Hypothalamus (tissue), 51 donors: ENCODE data around the gene TTC28.
A peak's percentile ranks its signal among the peaks of the same experiment; 100 is the strongest.
"Not testable (repeated sequence)": the region's sequence is repeated elsewhere in the genome, so short reads cannot be mapped to it uniquely, and the experiment has no call there.

Experiments
- DNase-seq, 51 donors: peaks; one replicate each; lab custom pipeline; 2025; lab: John Stamatoyannopoulos, UW

TTC28 gene

GRCh38 chr22:28608546-28608945 lies 71.1 kb downstream of the TTC28 start:
- no peak for DNase-seq

GRCh38 chr22:28607795-28608194 lies 71.8 kb downstream of the TTC28 start:
- DNase-seq: no peak

- DNase-seq: no peak
Measured at GRCh38 chr22:28604966-28605761, 74.5 kb downstream of the TTC28 start.

- no peak for DNase-seq
Measured at GRCh38 chr22:28601915-28602314, 77.7 kb downstream of the TTC28 start.

- DNase-seq: peak in 2 of 51 donors; percentile 6 to 60
Measured at GRCh38 chr22:28600546-28601143, 79.0 kb downstream of the TTC28 start.

GRCh38 chr22:28599693-28600092 lies 79.9 kb downstream of the TTC28 start:
- no peak for DNase-seq

GRCh38 chr22:28597665-28598064 lies 82.0 kb downstream of the TTC28 start:
- DNase-seq: no peak

GRCh38 chr22:28594797-28595462 lies 84.7 kb downstream of the TTC28 start:
- peak in 2 of 51 donors; percentile 8 to 70 for DNase-seq

- DNase-seq: no peak
Measured at GRCh38 chr22:28594076-28594796, 85.4 kb downstream of the TTC28 start.

GRCh38 chr22:28593299-28593698 lies 86.3 kb downstream of the TTC28 start:
- DNase-seq: no peak

GRCh38 chr22:28589102-28589750 lies 90.4 kb downstream of the TTC28 start:
- no peak for DNase-seq

- DNase-seq: no peak
Measured at GRCh38 chr22:28585324-28585723, 94.3 kb downstream of the TTC28 start.

- DNase-seq: peak in 1 of 51 donors; percentile 9
Measured at GRCh38 chr22:28582806-28583205, 96.8 kb downstream of the TTC28 start.

GRCh38 chr22:28581016-28581415 lies 98.6 kb downstream of the TTC28 start:
- no peak for DNase-seq

- DNase-seq: no peak
Measured at GRCh38 chr22:28576162-28576561, 103.5 kb downstream of the TTC28 start.

- DNase-seq: no peak
Measured at GRCh38 chr22:28574159-28574788, 105.4 kb downstream of the TTC28 start.

- DNase-seq: no peak
Measured at GRCh38 chr22:28570696-28571373, 108.8 kb downstream of the TTC28 start.

GRCh38 chr22:28568974-28569373 lies 110.7 kb downstream of the TTC28 start:
- DNase-seq: not testable (repeated sequence)

- no peak for DNase-seq
Measured at GRCh38 chr22:28568099-28568498, 111.5 kb downstream of the TTC28 start.
